ENCODE data around the gene PLA2G3. TPM values are rescaled to one million over a fixed set of nuclear protein-coding genes. Genes with fewer than 3 reads are reported as not detected.
A peak's percentile ranks its signal among the peaks of the same experiment; 100 is the strongest.

PLA2G3 gene
- total RNA-seq, 1 donor, result 0.36 TPM

DNA sequence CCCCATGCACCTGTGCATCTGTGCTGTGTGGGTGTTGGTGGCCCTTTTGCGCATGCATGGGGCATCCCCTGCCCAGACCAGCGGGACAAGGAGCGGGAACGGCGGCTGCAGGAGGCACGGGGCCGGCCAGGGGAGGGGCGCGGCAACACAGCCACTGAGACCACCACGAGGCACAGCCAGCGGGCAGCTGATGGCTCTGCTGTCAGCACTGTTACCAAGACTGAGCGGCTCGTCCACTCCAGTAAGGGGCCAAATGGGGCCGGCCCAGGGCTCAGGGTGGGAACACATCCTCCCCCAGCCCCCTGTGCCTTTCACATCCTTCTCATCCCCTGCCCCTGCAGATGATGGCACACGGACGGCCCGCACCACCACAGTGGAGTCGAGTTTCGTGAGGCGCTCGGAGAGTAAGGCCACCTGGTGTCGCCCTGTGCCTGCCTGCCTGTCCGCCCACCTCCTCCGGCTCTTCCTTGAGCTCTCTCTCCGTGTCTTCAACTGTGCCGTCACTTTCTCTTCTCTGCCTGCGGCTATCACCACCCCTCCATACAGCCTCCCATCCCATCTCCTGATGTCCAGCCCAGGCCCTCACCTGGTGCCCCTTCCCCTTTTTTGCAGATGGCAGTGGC, 43.5 kb downstream of the PLA2G3 start:
- H3K27me3 ChIP-seq (ENCODE audit: insufficient read depth, low read length), result no peaks in the 10 kb centered on the region
- H3K9me3 ChIP-seq (ENCODE audit: low read depth, low read length), result no peaks in the 10 kb centered on the region
- H3K4me1 ChIP-seq (ENCODE audit: insufficient read depth, low read length), result peaks cover 1% of the 10 kb centered on the region
- no peak overlapping the region for H2AFZ ChIP-seq (ENCODE audit: low read length)
- peaks cover 16% of the 10 kb centered on the region for H4K20me1 ChIP-seq (ENCODE audit: insufficient read depth, low read length)
- peaks cover 89% of the 10 kb centered on the region for H3K36me3 ChIP-seq (ENCODE audit: insufficient read depth, low read length)
- TF ChIP-seq CTCF (IDR thresholded peaks at IDR 0.05; ENCODE audit: extremely low read depth, low read depth, low read length), result no peak
- no peak overlapping the region for H3K4me3 ChIP-seq (ENCODE audit: insufficient read depth, low read length)
- DNase-seq (ENCODE audit: insufficient read length, low spot score, missing footprints), result peak; percentile 70
- H3K79me2 ChIP-seq (ENCODE audit: insufficient read depth, low read length), result peaks cover 39% of the 10 kb centered on the region
- no peak overlapping the region for H3K27ac ChIP-seq (ENCODE audit: low read depth, low read length)
- H3K4me2 ChIP-seq (ENCODE audit: insufficient read depth, low read length), result no peak overlapping the region

DNA sequence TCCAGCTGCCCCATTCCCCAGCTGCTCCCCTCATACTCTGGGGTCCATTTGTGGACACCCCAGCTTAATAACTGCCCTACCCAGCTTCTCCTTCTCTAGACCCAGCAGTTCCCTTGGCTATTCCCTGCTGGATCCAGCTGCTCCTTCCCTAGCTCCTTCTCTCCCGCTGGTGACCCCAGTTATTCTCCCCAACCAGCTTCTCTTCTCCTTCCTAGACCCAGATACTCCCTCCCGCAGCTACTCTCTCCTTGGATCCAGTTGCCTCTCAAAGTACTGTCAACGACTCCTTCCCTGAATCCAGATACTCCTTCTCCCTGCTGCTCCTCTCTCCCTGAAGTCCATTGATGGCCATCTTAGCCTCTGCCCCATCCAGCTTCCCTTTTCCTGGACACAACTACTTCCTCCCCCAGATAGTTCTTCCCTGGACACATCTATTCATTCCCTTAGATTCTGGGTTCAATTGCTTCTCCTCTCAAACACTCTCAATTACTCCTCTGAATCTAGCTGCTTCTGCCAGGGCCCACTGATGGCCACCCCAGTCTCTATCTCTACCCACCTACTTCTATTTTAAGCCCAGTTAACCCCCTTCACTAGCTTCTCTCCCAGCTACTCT, 44.6 kb downstream of the PLA2G3 start:
- no peaks in the 10 kb centered on the region for H3K9me3 ChIP-seq (ENCODE audit: low read depth, low read length)
- H3K27me3 ChIP-seq (ENCODE audit: insufficient read depth, low read length), result no peaks in the 10 kb centered on the region
- no peak overlapping the region for H3K4me3 ChIP-seq (ENCODE audit: insufficient read depth, low read length)
- TF ChIP-seq CTCF (IDR thresholded peaks at IDR 0.05; ENCODE audit: extremely low read depth, low read depth, low read length), result no peak
- peaks cover 92% of the 10 kb centered on the region for H3K36me3 ChIP-seq (ENCODE audit: insufficient read depth, low read length)
- no peak overlapping the region for H3K27ac ChIP-seq (ENCODE audit: low read depth, low read length)
- H3K79me2 ChIP-seq (ENCODE audit: insufficient read depth, low read length), result peaks cover 46% of the 10 kb centered on the region
- H3K4me2 ChIP-seq (ENCODE audit: insufficient read depth, low read length), result no peak overlapping the region
- peaks cover 16% of the 10 kb centered on the region for H4K20me1 ChIP-seq (ENCODE audit: insufficient read depth, low read length)
- peak; percentile 84 for DNase-seq (ENCODE audit: insufficient read length, low spot score, missing footprints)
- H3K4me1 ChIP-seq (ENCODE audit: insufficient read depth, low read length), result no peaks in the 10 kb centered on the region
- no peak overlapping the region for H2AFZ ChIP-seq (ENCODE audit: low read length)

- no peaks in the 10 kb centered on the region for H3K27me3 ChIP-seq (ENCODE audit: insufficient read depth, low read length)
- no peaks in the 10 kb centered on the region for H3K9me3 ChIP-seq (ENCODE audit: low read depth, low read length)
- no peak overlapping the region for H3K4me3 ChIP-seq (ENCODE audit: insufficient read depth, low read length)
- H3K36me3 ChIP-seq (ENCODE audit: insufficient read depth, low read length), result peaks cover 95% of the 10 kb centered on the region
- no peak overlapping the region for H2AFZ ChIP-seq (ENCODE audit: low read length)
- no peak for TF ChIP-seq CTCF (IDR thresholded peaks at IDR 0.05; ENCODE audit: extremely low read depth, low read depth, low read length)
- H3K27ac ChIP-seq (ENCODE audit: low read depth, low read length), result no peak overlapping the region
- no peak for DNase-seq (ENCODE audit: insufficient read length, low spot score, missing footprints)
- no peak overlapping the region for H3K4me2 ChIP-seq (ENCODE audit: insufficient read depth, low read length)
- peaks cover 23% of the 10 kb centered on the region for H4K20me1 ChIP-seq (ENCODE audit: insufficient read depth, low read length)
- H3K79me2 ChIP-seq (ENCODE audit: insufficient read depth, low read length), result peaks cover 54% of the 10 kb centered on the region
- no peaks in the 10 kb centered on the region for H3K4me1 ChIP-seq (ENCODE audit: insufficient read depth, low read length)
These were observed 45.6 kb downstream of the PLA2G3 start for GRCh38 chr22:31094741-31095140.

- Histone ChIP-seq H3K27ac (ENCODE audit: low read depth, low read length) (no peak overlapping the region), H3K4me2 (ENCODE audit: insufficient read depth, low read length) (no peak overlapping the region), H3K4me3 (ENCODE audit: insufficient read depth, low read length) (no peak overlapping the region), H3K27me3 (ENCODE audit: insufficient read depth, low read length) (no peaks in the 10 kb centered on the region), H4K20me1 (ENCODE audit: insufficient read depth, low read length) (peaks cover 29% of the 10 kb centered on the region), H2AFZ (ENCODE audit: low read length) (no peak overlapping the region), H3K4me1 (ENCODE audit: insufficient read depth, low read length) (no peaks in the 10 kb centered on the region), H3K36me3 (ENCODE audit: insufficient read depth, low read length) (peaks cover 95% of the 10 kb centered on the region), H3K9me3 (ENCODE audit: low read depth, low read length) (no peaks in the 10 kb centered on the region), H3K79me2 (ENCODE audit: insufficient read depth, low read length) (peaks cover 57% of the 10 kb centered on the region)
- no peak for TF ChIP-seq CTCF (IDR thresholded peaks at IDR 0.05; ENCODE audit: extremely low read depth, low read depth, low read length)
- peak; percentile 86 for DNase-seq (ENCODE audit: insufficient read length, low spot score, missing footprints)
These were observed 46.2 kb downstream of the PLA2G3 start for GRCh38 chr22:31094021-31094551.
